ENCODE measurements around the gene FOXB1. TPM values are rescaled to one million over a fixed set of nuclear protein-coding genes. Genes with fewer than 3 reads are reported as not detected.

The FOXB1 gene
- total RNA-seq, 1 donor from 2014 or later: not detected

DNA sequence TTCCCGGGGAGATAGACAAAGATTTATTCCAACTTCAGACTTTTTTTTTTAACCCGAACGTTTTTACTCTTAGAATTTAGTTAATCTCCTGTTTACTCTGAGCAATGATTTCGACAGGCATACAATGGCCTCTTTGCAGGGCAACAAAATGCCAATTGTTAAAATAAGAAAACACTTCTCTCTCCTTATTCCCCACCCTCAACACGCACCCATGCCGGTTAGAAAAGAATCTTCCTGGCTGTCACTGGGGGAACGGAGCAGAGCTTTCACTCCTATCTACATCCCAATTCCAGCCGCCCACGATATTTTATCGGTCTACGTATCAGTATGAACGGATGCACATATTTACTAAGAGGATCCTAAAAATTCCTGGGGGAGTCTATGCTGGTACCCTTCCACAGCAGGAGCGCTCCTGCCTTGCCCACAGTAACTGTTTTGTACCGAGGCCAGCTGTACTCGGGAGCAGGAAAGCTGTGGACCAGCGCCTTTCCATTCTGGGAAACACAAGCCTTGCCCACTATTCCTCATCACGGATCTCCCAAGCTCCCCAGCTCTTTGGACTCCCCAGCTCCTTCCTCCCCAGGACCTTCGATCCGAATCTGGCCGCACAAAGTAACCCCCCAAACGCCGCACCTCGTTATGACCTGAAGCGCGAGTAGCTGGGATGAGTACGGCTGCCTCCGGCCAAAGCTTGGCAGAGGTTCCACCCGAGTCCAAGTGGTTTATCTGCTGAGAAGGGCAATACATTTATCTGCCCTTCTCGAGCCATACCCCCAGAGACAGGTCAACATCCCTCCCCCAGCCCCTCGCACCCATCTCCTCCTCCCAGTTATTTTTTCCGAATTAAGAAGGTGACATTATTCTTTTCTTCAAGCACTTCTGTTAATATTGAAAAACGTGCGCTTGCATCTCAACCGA, 2.2 kb upstream of the FOXB1 start:
- DNase-seq: peak; percentile 26
- Mint-ChIP-seq H3K36me3 (ENCODE audit: unreplicated experiment) (no peaks in the 10 kb centered on the region), H3K27me3 (ENCODE audit: unreplicated experiment) (peaks cover 51% of the 10 kb centered on the region), H3K9me3 (ENCODE audit: unreplicated experiment) (peaks cover 6% of the 10 kb centered on the region), H3K27ac (ENCODE audit: unreplicated experiment) (peak overlapping the region; percentile 46), H3K4me3 (ENCODE audit: unreplicated experiment) (peak overlapping the region; percentile 44), H3K4me1 (ENCODE audit: low read depth, unreplicated experiment) (peaks cover 12% of the 10 kb centered on the region)
- TF ChIP-seq, protein P1, sequence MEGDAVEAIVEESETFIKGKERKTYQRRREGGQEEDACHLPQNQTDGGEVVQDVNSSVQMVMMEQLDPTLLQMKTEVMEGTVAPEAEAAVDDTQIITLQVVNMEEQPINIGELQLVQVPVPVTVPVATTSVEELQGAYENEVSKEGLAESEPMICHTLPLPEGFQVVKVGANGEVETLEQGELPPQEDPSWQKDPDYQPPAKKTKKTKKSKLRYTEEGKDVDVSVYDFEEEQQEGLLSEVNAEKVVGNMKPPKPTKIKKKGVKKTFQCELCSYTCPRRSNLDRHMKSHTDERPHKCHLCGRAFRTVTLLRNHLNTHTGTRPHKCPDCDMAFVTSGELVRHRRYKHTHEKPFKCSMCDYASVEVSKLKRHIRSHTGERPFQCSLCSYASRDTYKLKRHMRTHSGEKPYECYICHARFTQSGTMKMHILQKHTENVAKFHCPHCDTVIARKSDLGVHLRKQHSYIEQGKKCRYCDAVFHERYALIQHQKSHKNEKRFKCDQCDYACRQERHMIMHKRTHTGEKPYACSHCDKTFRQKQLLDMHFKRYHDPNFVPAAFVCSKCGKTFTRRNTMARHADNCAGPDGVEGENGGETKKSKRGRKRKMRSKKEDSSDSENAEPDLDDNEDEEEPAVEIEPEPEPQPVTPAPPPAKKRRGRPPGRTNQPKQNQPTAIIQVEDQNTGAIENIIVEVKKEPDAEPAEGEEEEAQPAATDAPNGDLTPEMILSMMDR (IDR thresholded peaks at IDR 0.05; ENCODE audit: partially characterized antibody, unreplicated experiment): no peak

GRCh38 chr15:60002528-60003218, 1.4 kb upstream of the FOXB1 start:
- no peaks in the 10 kb centered on the region for H3K36me3 Mint-ChIP-seq (ENCODE audit: unreplicated experiment)
- DNase-seq: no peak
- H3K9me3 Mint-ChIP-seq (ENCODE audit: unreplicated experiment): peaks cover 4% of the 10 kb centered on the region
- H3K27me3 Mint-ChIP-seq (ENCODE audit: unreplicated experiment): peaks cover 49% of the 10 kb centered on the region
- no peak overlapping the region for H3K4me3 Mint-ChIP-seq (ENCODE audit: unreplicated experiment)
- peaks cover 8% of the 10 kb centered on the region for H3K4me1 Mint-ChIP-seq (ENCODE audit: low read depth, unreplicated experiment)
- TF ChIP-seq, protein P1 (IDR thresholded peaks at IDR 0.05; ENCODE audit: partially characterized antibody, unreplicated experiment): no peak
- no peak overlapping the region for H3K27ac Mint-ChIP-seq (ENCODE audit: unreplicated experiment)

GRCh38 chr15:60003243-60004008, 685 bp upstream of the FOXB1 start:
- Mint-ChIP-seq H3K4me1 (ENCODE audit: low read depth, unreplicated experiment) (peaks cover 8% of the 10 kb centered on the region), H3K27me3 (ENCODE audit: unreplicated experiment) (peaks cover 51% of the 10 kb centered on the region), H3K36me3 (ENCODE audit: unreplicated experiment) (no peaks in the 10 kb centered on the region), H3K27ac (ENCODE audit: unreplicated experiment) (no peak overlapping the region), H3K9me3 (ENCODE audit: unreplicated experiment) (peaks cover 4% of the 10 kb centered on the region), H3K4me3 (ENCODE audit: unreplicated experiment) (peak overlapping the region; percentile 86)
- DNase-seq: peak; percentile 50
- TF ChIP-seq, protein P1 (IDR thresholded peaks at IDR 0.05; ENCODE audit: partially characterized antibody, unreplicated experiment): no peak

DNA sequence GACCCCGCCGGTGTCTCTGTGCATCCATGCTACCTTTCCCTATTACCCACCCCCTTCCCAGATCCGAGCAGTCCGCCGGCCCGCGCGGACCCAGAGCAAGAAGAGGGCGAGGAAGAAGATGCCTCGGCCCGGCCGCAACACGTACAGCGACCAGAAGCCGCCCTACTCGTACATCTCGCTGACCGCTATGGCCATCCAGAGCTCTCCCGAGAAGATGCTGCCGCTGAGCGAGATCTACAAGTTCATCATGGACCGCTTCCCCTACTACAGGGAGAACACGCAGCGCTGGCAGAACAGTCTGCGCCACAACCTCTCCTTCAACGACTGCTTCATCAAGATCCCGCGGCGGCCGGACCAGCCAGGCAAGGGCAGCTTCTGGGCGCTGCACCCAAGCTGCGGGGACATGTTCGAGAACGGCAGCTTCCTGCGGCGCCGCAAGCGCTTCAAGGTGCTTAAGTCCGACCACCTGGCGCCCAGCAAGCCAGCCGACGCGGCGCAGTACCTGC, 788 bp downstream of the FOXB1 start:
- Mint-ChIP-seq H3K9me3 (ENCODE audit: unreplicated experiment) (peaks cover 4% of the 10 kb centered on the region), H3K36me3 (ENCODE audit: unreplicated experiment) (no peaks in the 10 kb centered on the region), H3K4me1 (ENCODE audit: low read depth, unreplicated experiment) (peaks cover 8% of the 10 kb centered on the region), H3K4me3 (ENCODE audit: unreplicated experiment) (peak overlapping the region; percentile 82), H3K27me3 (ENCODE audit: unreplicated experiment) (peaks cover 45% of the 10 kb centered on the region), H3K27ac (ENCODE audit: unreplicated experiment) (no peak overlapping the region)
- TF ChIP-seq, protein P1 (IDR thresholded peaks at IDR 0.05; ENCODE audit: partially characterized antibody, unreplicated experiment): no peak
- DNase-seq: peak; percentile 59

Data from glutamatergic neuron (in vitro differentiated cells).